ENCODE results near the gene TMEM167A.

The TMEM167A gene, protein sequence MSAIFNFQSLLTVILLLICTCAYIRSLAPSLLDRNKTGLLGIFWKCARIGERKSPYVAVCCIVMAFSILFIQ

DNA sequence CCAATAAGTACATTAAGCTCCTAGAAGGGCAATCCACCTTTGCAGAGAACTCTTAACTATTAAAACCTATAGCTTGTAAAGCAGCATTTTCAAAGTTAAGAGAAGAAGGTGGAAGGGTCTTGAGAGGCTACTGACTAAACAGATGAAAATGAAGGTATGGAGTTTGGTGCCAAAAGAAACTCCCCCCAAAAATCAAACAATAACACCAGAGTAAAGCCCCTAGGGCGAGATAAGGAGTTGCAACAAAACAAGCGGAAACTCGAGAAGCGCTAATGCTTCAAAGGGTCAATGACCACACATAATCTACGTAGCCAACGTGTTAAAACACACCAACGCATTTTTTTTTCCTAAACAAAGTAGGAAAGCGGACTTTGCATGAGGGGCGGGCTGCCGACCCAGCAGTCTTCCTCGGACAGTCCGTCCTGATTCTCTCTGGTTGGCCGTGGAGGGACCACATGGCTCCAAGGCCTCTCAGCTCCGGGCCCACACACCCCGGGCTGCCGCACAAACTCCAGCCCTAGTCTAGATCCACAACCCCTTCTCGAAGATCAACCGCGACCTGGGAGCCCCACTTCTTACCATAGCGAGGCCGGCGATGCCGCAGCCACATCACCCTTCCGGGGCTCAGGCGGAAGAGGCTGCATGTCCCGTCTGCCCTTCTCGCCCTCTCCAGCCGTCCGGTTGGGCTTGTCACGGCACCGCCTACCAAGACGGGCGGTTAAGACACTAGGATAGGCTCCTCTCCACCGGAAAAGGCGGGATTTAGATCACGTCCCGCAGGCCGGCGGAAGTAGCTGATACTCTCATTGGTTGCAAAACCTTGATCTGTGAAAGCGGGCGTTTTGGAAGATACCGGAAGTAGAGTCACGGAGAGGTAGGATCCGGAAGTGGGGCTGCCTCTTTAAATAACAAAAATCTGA lies at the start of gene TMEM167A, which contains the start of gene XRCC4:
Gene TMEM167A (minus strand): TSS at position 653 of the 920 bp plus-strand sequence. CDS start 71 bp downstream, at position 582.
Gene XRCC4 (plus strand): TSS at position 806 of the 920 bp plus-strand sequence. CDS start 27,373 bp downstream, outside the sequence.
- DNase-seq (ENCODE audit: low spot score), result peak; percentile 97

GRCh38 chr5:83126501-83126900 lies 49.3 kb upstream of the TMEM167A start:
- DNase-seq (ENCODE audit: low spot score), result no peak

GRCh38 chr5:83125560-83125959 lies 48.4 kb upstream of the TMEM167A start:
- DNase-seq (ENCODE audit: low spot score), result no peak

- DNase-seq (ENCODE audit: low spot score), result no peak
Measured at GRCh38 chr5:83124593-83124992, 47.4 kb upstream of the TMEM167A start.

DNA sequence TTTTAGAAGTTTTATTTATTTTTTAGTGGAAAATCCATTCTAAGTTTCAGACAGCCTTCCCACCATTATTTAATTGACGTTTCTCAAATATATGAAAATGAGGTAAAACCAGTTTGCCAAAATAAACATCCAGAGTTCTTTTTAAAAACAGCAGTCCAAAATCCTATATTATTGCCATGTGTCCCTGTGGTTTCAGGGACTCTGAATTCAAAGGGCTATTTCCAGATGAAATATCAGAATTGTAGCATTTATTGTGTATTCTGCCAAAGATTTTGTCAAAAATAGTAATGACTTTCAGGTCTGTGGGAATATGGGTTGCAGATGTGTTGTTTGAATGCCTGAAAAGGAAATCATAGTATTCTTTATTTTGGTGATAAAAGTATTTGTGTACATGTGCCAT lies 41.8 kb upstream of the TMEM167A start:
- DNase-seq (ENCODE audit: low spot score), result no peak

DNA sequence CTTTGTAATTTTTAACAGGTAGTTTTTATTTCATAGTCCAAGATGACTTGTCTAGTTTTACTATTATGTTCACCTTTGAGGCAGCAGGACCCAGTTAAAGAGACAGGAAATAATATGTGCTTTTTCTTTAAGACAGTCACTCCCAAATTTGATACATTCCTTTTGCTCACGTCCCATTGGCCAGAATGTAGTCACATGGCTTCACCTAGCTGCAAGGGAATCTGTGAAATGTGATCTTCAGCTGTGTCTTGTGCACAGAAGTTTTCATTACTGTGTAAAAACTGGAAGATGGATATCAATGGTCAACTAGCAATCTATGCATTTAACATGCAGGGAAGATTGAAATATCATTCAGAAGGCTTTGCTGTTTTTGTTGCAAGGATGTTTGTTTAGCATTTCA lies 41.3 kb upstream of the TMEM167A start:
- DNase-seq (ENCODE audit: low spot score), result no peak

DNA sequence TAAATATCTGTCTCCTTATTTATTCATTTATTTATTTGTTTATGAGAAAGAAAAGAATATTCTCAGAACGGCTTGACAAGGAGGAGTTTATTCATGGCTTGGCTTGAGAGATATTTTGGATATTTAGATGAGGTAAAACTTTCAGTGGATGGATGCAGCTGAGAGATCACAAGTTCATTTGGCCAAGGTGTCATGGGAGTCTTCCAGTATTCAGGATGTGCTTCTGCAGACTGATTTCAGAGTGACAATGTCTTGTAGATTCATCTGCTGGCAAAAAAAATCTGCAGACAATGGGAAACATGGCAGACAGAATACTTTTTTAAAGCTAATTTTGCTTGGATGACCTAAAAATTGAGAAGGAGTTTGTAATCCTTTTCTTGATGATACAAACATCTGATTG lies 38.6 kb upstream of the TMEM167A start:
- DNase-seq (ENCODE audit: low spot score), result no peak

GRCh38 chr5:83109380-83109779 lies 32.2 kb upstream of the TMEM167A start:
- DNase-seq (ENCODE audit: low spot score), result no peak

DNA sequence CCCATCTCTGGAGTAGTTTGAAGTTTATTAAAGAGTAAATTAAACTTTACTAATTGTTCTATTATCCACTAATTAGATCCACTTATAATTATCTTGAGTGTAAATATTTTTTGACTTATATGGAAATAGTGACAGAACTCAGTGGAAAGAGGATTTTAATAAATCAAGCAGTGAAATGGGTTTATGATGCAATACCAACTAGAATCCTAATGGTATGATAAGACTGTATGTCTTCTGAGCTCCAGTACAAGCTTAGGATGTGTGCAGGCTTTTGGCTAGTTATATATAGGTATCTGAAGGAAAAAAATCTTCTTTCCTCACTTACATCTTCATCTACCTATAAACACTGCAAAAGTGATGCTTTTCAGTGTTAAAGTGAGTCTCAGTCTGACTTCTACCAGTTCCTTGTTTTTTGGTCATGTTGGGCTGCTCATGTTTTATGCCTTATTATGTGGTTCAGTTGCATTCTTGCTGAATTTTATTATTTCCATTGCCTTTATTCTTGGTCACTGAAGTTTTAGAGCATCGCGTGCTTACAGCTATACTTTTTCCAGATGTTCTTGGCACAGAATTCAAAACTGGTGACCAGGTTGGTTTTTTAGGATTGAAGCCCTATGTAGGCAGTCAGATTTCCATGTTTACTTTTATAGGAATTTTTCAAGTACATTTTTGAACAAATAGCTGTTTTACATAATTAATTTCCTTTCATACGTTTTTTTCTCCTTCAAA lies 30.7 kb upstream of the TMEM167A start:
- DNase-seq (ENCODE audit: low spot score), result no peak

DNA sequence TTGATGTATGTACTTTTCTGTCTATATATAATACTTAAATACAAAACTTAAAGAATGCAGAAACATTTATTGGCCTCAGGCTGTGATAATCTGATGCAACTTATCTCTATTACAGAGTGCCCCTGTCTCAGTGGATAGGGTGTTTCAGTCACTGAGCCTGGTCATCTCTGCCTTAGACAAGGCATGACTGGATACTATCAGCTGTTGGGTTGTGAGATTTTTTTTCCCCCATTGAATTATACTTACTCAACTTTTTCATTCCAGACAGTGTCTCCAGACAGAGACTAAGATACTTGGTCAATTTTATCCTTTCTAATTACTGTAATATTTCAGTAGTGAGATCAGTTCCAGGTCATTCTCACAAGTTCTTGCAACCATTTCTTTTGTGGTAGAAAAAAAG lies 26.8 kb upstream of the TMEM167A start:
- DNase-seq (ENCODE audit: low spot score), result no peak

- DNase-seq (ENCODE audit: low spot score), result no peak
Measured at GRCh38 chr5:83102364-83102980, 25.3 kb upstream of the TMEM167A start.

GRCh38 chr5:83101514-83101913 lies 24.3 kb upstream of the TMEM167A start:
- no peak for DNase-seq (ENCODE audit: low spot score)

GRCh38 chr5:83099445-83099844 lies 22.3 kb upstream of the TMEM167A start:
- DNase-seq (ENCODE audit: low spot score), result peak; percentile 7

DNA sequence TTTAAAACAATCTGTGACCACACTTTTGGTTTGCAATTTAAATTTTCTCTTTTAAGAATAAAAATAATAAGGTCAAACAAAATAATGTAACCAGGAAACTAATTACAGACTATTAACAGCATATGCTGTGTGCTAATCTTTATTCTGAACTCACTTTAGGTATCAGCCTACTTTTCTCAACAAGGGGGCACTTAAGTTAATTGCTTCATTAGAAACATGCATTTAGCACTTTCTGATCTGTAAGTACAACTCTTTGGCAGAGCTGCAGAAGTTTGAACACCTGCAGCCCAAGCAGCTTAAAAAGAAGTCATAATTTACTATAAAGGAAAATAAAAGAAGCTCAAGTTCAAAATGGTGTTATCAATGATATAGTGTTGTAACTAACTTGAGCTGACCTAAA lies 21.8 kb upstream of the TMEM167A start:
- no peak for DNase-seq (ENCODE audit: low spot score)

DNA sequence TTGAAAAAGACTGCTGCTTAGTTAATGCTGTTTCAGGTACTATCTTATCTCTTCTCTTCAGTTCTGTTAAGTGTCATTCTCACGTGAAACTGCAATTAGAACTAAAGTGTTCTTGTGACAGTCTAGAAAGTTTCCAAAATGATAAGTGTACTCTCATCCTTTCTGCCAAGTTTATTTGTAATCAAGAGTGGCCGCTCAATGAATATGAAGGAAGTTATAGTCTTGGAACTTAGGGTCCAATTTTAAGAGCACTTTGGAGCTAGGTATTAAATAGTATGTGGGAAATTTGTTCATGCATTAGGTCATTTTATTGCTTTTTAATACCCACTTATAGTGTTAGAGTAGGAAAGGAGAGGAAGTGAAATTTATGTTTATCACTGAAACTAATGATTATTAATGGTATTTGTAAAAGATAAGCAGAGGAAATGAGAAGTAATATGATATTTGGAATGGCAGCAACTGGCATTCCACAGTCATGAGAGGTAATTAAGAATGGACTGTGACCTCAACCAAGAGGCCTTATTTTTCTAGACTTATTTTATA lies 20.6 kb upstream of the TMEM167A start:
- DNase-seq (ENCODE audit: low spot score), result no peak

- DNase-seq (ENCODE audit: low spot score), result no peak
Measured at GRCh38 chr5:83096660-83097339, 19.6 kb upstream of the TMEM167A start.

DNA sequence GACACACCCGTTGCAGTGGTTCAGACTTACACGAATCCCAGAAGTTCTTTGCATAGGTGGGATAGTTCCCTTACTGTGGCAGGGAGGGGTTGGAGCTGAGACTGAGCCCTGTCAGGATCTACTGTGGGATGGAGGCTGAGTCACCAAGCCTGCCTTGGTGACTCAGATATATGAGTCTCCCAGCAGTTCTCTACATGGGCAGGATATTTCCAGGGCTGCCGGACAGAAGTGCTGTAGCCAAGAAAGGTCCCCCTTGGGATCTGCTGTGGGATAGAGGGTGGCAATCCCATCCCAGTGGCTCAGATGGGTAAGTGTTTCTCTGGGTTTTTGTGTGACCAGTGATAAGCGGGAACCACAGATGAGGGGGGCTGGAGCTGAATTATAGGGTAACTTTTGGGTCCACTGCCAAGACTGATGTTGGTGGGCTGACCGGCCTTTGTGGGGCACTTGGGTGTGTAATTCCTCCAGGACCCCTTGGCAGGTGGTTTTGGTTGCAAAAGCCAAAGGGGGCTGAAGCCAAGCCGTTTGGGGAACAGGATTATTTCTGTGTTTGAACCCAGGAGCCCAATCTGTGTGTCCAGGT lies 18.9 kb upstream of the TMEM167A start:
- peak; percentile 9 for DNase-seq (ENCODE audit: low spot score)

DNA sequence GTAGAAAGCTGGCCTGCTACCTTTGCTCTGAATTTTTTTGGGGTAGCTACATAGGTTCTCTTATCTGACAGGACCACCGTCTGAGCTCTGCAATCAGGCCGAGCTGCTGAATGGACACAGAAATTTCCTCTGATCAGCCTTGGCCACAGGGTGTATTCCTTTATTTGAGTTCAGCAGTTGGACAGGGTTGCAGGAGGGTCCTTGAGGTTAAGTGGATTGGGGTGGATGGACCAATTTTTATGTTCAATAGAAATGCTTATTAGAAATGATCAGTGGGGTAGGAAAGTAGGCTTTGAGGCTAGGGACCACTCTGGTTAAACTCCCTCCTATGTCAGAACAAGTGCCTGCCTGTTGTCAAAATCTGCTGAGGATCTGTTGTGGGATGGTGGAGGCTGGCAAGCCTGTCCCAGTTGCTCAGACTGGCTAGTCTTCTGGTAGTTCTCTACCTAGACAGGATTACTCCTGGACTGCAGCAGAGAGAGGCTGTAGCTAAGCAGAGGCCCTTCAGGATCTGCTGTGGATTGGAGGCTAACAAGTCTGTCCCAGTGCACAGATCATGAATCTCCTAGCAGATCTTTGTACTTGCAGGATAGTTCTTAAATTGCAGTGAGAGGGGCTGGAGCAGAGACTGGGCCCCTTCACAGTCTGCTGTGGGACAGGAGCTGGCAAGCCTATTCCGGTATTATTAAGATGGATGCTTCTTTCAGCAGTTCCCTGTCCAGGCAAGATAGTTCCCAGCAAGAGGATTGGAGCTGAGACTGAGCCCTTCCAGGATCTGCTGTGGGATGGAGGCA lies 18.2 kb upstream of the TMEM167A start:
- DNase-seq (ENCODE audit: low spot score), result no peak

- no peak for DNase-seq (ENCODE audit: low spot score)
Measured at GRCh38 chr5:83093692-83094091, 16.5 kb upstream of the TMEM167A start.

- DNase-seq (ENCODE audit: low spot score), result no peak
Measured at GRCh38 chr5:83092619-83093018, 15.4 kb upstream of the TMEM167A start.
